Measurements from ENCODE around the gene DAZAP1.

The DAZAP1 gene

DNA sequence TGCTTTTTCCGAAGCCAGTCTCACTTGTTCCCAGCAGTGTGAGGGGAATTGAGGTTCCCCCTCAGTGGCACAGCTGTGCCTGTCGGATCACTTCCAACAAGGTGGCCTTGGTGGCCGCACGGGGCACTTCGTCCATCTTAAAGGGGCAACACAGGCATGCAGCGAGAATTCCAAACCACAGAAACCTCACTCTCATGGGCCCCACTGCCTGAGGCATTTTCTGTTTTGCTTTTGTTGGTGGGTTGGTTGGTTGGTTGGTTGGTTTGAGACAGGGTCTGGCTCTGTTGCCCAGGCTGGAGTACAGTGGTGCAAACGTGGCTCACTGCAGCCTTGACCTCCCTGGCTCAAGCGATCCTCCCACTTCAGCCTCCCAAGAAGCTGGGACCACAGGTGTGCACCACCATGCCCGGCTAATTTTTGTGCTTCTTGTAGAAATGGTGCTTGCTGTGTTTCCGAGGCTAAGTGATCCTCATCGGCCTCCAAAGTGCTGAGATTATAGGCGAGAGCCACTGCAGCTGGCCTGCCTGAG lies 27.4 kb upstream of the DAZAP1 start (continued):
- TF ChIP-seq ZNF8 (CRISPR knock-in tag; IDR thresholded peaks at IDR 0.05) (no peak), PPARA (CRISPR knock-in tag; IDR thresholded peaks at IDR 0.05; ENCODE audit: borderline replicate concordance) (no peak), ZFP30 (CRISPR knock-in tag; IDR thresholded peaks at IDR 0.05) (no peak), SNAI2 (CRISPR knock-in tag; IDR thresholded peaks at IDR 0.05) (no peak)

DNA sequence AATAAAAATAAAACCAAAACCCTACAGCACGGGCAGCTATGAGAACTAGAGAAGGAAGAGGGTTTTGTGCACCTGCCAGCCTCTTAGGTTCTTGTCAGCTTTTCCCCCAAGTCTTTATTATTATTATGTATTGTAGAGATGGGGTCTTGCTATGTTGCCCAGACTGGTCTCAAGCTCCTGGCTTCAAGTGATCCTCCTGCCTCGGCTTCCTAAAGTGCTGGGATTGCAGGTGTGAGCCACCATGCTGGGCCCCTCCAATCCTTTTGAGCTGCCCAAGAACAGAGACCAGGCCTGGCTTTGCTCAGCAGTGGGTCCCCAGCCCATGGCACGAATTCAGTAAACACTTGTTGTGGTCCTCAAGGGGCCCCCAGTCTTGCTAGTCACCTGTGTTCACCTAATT lies 25.1 kb upstream of the DAZAP1 start:
- no peak for ATAC-seq
- no peak for TF ChIP-seq BACH2 (CRISPR knock-in tag; IDR thresholded peaks at IDR 0.05; ENCODE audit: borderline replicate concordance)
- TF ChIP-seq, protein P1, sequence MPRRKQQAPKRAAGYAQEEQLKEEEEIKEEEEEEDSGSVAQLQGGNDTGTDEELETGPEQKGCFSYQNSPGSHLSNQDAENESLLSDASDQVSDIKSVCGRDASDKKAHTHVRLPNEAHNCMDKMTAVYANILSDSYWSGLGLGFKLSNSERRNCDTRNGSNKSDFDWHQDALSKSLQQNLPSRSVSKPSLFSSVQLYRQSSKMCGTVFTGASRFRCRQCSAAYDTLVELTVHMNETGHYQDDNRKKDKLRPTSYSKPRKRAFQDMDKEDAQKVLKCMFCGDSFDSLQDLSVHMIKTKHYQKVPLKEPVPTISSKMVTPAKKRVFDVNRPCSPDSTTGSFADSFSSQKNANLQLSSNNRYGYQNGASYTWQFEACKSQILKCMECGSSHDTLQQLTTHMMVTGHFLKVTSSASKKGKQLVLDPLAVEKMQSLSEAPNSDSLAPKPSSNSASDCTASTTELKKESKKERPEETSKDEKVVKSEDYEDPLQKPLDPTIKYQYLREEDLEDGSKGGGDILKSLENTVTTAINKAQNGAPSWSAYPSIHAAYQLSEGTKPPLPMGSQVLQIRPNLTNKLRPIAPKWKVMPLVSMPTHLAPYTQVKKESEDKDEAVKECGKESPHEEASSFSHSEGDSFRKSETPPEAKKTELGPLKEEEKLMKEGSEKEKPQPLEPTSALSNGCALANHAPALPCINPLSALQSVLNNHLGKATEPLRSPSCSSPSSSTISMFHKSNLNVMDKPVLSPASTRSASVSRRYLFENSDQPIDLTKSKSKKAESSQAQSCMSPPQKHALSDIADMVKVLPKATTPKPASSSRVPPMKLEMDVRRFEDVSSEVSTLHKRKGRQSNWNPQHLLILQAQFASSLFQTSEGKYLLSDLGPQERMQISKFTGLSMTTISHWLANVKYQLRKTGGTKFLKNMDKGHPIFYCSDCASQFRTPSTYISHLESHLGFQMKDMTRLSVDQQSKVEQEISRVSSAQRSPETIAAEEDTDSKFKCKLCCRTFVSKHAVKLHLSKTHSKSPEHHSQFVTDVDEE (CRISPR knock-in tag; IDR thresholded peaks at IDR 0.05) = no peak
- TF ChIP-seq, protein P2, sequence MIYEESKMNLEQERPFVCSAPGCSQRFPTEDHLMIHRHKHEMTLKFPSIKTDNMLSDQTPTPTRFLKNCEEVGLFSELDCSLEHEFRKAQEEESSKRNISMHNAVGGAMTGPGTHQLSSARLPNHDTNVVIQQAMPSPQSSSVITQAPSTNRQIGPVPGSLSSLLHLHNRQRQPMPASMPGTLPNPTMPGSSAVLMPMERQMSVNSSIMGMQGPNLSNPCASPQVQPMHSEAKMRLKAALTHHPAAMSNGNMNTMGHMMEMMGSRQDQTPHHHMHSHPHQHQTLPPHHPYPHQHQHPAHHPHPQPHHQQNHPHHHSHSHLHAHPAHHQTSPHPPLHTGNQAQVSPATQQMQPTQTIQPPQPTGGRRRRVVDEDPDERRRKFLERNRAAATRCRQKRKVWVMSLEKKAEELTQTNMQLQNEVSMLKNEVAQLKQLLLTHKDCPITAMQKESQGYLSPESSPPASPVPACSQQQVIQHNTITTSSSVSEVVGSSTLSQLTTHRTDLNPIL (CRISPR knock-in tag; IDR thresholded peaks at IDR 0.05; ENCODE audit: low read depth) = no peak
- no peak for TF ChIP-seq GLIS3 (CRISPR knock-in tag; IDR thresholded peaks at IDR 0.05)
- TF ChIP-seq ZC3H10 (CRISPR knock-in tag; IDR thresholded peaks at IDR 0.05) = no peak
- no peak for TF ChIP-seq TOX (CRISPR knock-in tag; IDR thresholded peaks at IDR 0.05; ENCODE audit: borderline replicate concordance)
- TF ChIP-seq, protein P3, sequence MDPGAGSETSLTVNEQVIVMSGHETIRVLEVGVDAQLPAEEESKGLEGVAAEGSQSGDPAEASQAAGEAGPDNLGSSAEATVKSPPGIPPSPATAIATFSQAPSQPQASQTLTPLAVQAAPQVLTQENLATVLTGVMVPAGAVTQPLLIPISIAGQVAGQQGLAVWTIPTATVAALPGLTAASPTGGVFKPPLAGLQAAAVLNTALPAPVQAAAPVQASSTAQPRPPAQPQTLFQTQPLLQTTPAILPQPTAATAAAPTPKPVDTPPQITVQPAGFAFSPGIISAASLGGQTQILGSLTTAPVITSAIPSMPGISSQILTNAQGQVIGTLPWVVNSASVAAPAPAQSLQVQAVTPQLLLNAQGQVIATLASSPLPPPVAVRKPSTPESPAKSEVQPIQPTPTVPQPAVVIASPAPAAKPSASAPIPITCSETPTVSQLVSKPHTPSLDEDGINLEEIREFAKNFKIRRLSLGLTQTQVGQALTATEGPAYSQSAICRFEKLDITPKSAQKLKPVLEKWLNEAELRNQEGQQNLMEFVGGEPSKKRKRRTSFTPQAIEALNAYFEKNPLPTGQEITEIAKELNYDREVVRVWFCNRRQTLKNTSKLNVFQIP (CRISPR knock-in tag; IDR thresholded peaks at IDR 0.05; ENCODE audit: borderline replicate concordance, low read depth) = no peak
- TF ChIP-seq PPARA (CRISPR knock-in tag; IDR thresholded peaks at IDR 0.05; ENCODE audit: borderline replicate concordance) = no peak
- TF ChIP-seq ZNF70 (CRISPR knock-in tag; IDR thresholded peaks at IDR 0.05) = no peak
- no peak for TF ChIP-seq ISL1 (CRISPR knock-in tag; IDR thresholded peaks at IDR 0.05)
- no peak for TF ChIP-seq ZFP3 (CRISPR knock-in tag; IDR thresholded peaks at IDR 0.05)
- no peak for TF ChIP-seq TCF4 (CRISPR knock-in tag; IDR thresholded peaks at IDR 0.05; ENCODE audit: borderline replicate concordance)
- no peak for TF ChIP-seq CSDC2 (CRISPR knock-in tag; IDR thresholded peaks at IDR 0.05)
- no peak for TF ChIP-seq ARNTL (CRISPR knock-in tag; IDR thresholded peaks at IDR 0.05; ENCODE audit: borderline replicate concordance, low read depth)
- TF ChIP-seq ESRRG (CRISPR knock-in tag; IDR thresholded peaks at IDR 0.05) = no peak
- no peak for TF ChIP-seq SNAI2 (CRISPR knock-in tag; IDR thresholded peaks at IDR 0.05)
- no peak for TF ChIP-seq RARB (CRISPR knock-in tag; IDR thresholded peaks at IDR 0.05)

DNA sequence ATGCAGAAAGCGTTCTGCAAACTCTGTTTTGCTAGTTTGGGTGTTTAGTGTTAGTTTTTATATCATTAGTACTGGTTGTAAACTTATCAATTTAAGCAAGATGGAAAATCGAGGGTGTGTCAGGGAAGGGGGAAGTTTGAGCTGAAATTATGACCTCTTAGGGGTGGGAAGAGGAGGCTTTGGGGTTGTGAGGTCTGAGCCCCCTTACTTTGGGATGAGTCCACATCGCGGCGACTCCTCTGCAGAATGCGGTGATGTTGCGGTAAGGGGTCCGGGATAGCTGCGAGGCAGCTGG lies 24.4 kb upstream of the DAZAP1 start:
- ATAC-seq = no peak; the same call in 2 of the 3 replicates
- no peak for TF ChIP-seq TCF4 (CRISPR knock-in tag; IDR thresholded peaks at IDR 0.05; ENCODE audit: borderline replicate concordance)
- TF ChIP-seq, protein P4, sequence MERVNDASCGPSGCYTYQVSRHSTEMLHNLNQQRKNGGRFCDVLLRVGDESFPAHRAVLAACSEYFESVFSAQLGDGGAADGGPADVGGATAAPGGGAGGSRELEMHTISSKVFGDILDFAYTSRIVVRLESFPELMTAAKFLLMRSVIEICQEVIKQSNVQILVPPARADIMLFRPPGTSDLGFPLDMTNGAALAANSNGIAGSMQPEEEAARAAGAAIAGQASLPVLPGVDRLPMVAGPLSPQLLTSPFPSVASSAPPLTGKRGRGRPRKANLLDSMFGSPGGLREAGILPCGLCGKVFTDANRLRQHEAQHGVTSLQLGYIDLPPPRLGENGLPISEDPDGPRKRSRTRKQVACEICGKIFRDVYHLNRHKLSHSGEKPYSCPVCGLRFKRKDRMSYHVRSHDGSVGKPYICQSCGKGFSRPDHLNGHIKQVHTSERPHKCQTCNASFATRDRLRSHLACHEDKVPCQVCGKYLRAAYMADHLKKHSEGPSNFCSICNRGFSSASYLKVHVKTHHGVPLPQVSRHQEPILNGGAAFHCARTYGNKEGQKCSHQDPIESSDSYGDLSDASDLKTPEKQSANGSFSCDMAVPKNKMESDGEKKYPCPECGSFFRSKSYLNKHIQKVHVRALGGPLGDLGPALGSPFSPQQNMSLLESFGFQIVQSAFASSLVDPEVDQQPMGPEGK (CRISPR knock-in tag; IDR thresholded peaks at IDR 0.05; ENCODE audit: borderline replicate concordance) = no peak
- TF ChIP-seq, protein P2 (CRISPR knock-in tag; IDR thresholded peaks at IDR 0.05; ENCODE audit: low read depth) = no peak
